IMR-90 (cell line): ENCODE data around the gene HLX. TPM values are rescaled to one million over a fixed set of nuclear protein-coding genes. Genes with fewer than 3 reads are reported as not detected.

Experiments
- ATAC-seq: fragments of 200-7000 bp; cut with Tn5 transposase; 2 replicates; pipeline ENCODE4 v1.9.1; 2020; ENCODE audit warnings: low read depth, mild to moderate bottlenecking, moderate library complexity
- BruUV-seq: library from RNA; stranded (reverse); fragments of 400-500 nt; replicated peaks from 2 replicates; lab custom pipeline; 2021; lab: Mats Ljungman, UMichigan
- CTCF ChIA-PET: fragments of 300-600 bp; formaldehyde crosslinking; extraction: SDS; loops from one replicate; lab custom pipeline; 2021; ENCODE audit warnings: antibody characterized with exemption; lab: Yijun Ruan, JAX
- POLR2A ChIA-PET: fragments of 300-600 bp; sonication (Branson Sonifier 250); formaldehyde crosslinking; loops from one replicate; lab custom pipeline; 2022; ENCODE audit warnings: antibody characterized with exemption; ENCODE audit not compliant: unreplicated experiment; lab: Charles Lee
- DNase-seq: peaks from one replicate; pipeline ENCODE4 v3.0.0; 2013
- H2AFZ ChIP-seq: replicated peaks from 2 replicates; pipeline ENCODE3; 2013; ENCODE audit warnings: low read length, mild to moderate bottlenecking; ENCODE audit not compliant: poor library complexity
- H2AK5ac ChIP-seq: 2 replicates; pipeline ENCODE4 v1.6.1; 2013; ENCODE audit warnings: low read depth, low read length, inconsistent platforms
- H2AK9ac ChIP-seq: replicated peaks from 2 replicates; pipeline ENCODE3; 2013; ENCODE audit warnings: mild to moderate bottlenecking, low read depth, low read length, moderate library complexity; ENCODE audit not compliant: poor library complexity
- H2BK120ac ChIP-seq: 2 replicates; pipeline ENCODE4 v1.6.1; 2013; ENCODE audit warnings: low read depth, low read length, inconsistent platforms
- H2BK15ac ChIP-seq: 3 replicates; pipeline ENCODE4 v1.6.1; 2013; ENCODE audit warnings: low read depth, low read length, inconsistent platforms
- H2BK20ac ChIP-seq: 2 replicates; pipeline ENCODE4 v1.6.1; 2013; ENCODE audit warnings: low read depth, mild to moderate bottlenecking, inconsistent platforms, low read length, moderate library complexity
- H2BK5ac ChIP-seq: 2 replicates; pipeline ENCODE4 v1.6.1; 2013; ENCODE audit warnings: mild to moderate bottlenecking, low read depth, low read length, inconsistent platforms; ENCODE audit not compliant: poor library complexity, severe bottlenecking
- H3K14ac ChIP-seq: replicated peaks from 2 replicates; pipeline ENCODE4 v1.6.1; 2013; ENCODE audit warnings: low read depth, low read length, inconsistent platforms
- H3K18ac ChIP-seq: 2 replicates; pipeline ENCODE4 v1.6.1; 2013; ENCODE audit warnings: low read depth, low read length, control low read depth
- H3K23ac ChIP-seq: 2 replicates; pipeline ENCODE4 v1.6.1; 2013; ENCODE audit warnings: low read depth, low read length, inconsistent platforms
- H3K27ac ChIP-seq: 2 replicates; pipeline ENCODE4 v1.5.1; 2013; ENCODE audit warnings: mild to moderate bottlenecking, control low read depth, low read length; ENCODE audit not compliant: insufficient read depth
- H3K27me3 ChIP-seq: 2 replicates; pipeline ENCODE4 v1.6.1; 2013; ENCODE audit warnings: low read length; ENCODE audit not compliant: control insufficient read depth, insufficient read depth
- H3K36me3 ChIP-seq: 2 replicates; pipeline ENCODE4 v1.6.1; 2013; ENCODE audit warnings: low read length, mixed read lengths; ENCODE audit not compliant: control insufficient read depth, insufficient read depth
- H3K4ac ChIP-seq: 2 replicates; pipeline ENCODE4 v1.6.1; 2013; ENCODE audit warnings: low read depth, low read length, inconsistent platforms
- H3K4me1 ChIP-seq: 2 replicates; pipeline ENCODE4 v1.6.1; 2013; ENCODE audit warnings: low read length, mixed read lengths; ENCODE audit not compliant: control insufficient read depth, insufficient read depth
- H3K4me2 ChIP-seq: 2 replicates; pipeline ENCODE4 v1.6.1; 2013; ENCODE audit warnings: low read depth, mild to moderate bottlenecking, control low read depth, low read length, moderate library complexity
- H3K4me3 ChIP-seq: 2 replicates; pipeline ENCODE4 v1.5.1; 2013; ENCODE audit warnings: low read depth, mild to moderate bottlenecking, control low read depth, low read length, moderate library complexity; ENCODE audit not compliant: insufficient read depth
- H3K56ac ChIP-seq: 2 replicates; pipeline ENCODE4 v1.6.1; 2013; ENCODE audit warnings: low read length, inconsistent platforms; ENCODE audit not compliant: insufficient read depth; ENCODE audit errors: extremely low read depth
- H3K79me1 ChIP-seq, 2 experiments: 2 replicates each; pipeline ENCODE4 v1.6.1; 2013; ENCODE audit warnings: low read length in 2 of 2, inconsistent platforms in 1 of 2, low read depth in 1 of 2
- H3K9ac ChIP-seq: 2 replicates; pipeline ENCODE4 v1.6.1; 2013; ENCODE audit warnings: low read depth, low read length, control low read depth
- H3K9me1 ChIP-seq: 2 replicates; pipeline ENCODE4 v1.6.1; 2013; ENCODE audit warnings: low read length, inconsistent platforms; ENCODE audit not compliant: insufficient read depth
- H3K9me3 ChIP-seq: 2 replicates; pipeline ENCODE4 v1.6.1; 2013; ENCODE audit warnings: low read length; ENCODE audit not compliant: control insufficient read depth, insufficient read depth
- H4K20me1 ChIP-seq: 2 replicates; pipeline ENCODE4 v1.6.1; 2013; ENCODE audit warnings: low read length, inconsistent platforms; ENCODE audit not compliant: insufficient read depth
- H4K5ac ChIP-seq: 2 replicates; pipeline ENCODE4 v1.6.1; 2013; ENCODE audit warnings: mild to moderate bottlenecking, low read depth, low read length, control low read depth
- H4K8ac ChIP-seq, 2 experiments: 2 replicates each; pipeline ENCODE4 v1.6.1; 2013; ENCODE audit warnings: low read depth in 2 of 2, low read length in 2 of 2, control low read depth in 1 of 2, inconsistent platforms in 1 of 2
- H4K91ac ChIP-seq: 2 replicates; pipeline ENCODE4 v1.6.1; 2013; ENCODE audit warnings: low read depth, low read length, inconsistent platforms; ENCODE audit not compliant: insufficient read depth
- CEBPB ChIP-seq: IDR thresholded peaks from 2 replicates; pipeline ENCODE4 v1.6.1; 2012; ENCODE audit warnings: low read depth, low read length, improper control_type of control experiment
- WGBS, 2 experiments: methylation state at CpG; one replicate each; pipeline versions ENCODE4 v1.1.5 to v1.1.7; 2013; ENCODE audit warnings: missing lambda C conversion rate in 2 of 2; ENCODE audit not compliant: insufficient read length in 1 of 2; ENCODE audit errors: extremely low coverage in 2 of 2; 5-methylcytosine and 5-hydroxymethylcytosine counted together
- dilution Hi-C: fragments of 300-500 bp; cut with HindIII; formaldehyde crosslinking; loops from one replicate; pipeline ENCODE4 v1.14.3; 2018; ENCODE audit warnings: low sequenced_read_pairs; ENCODE audit not compliant: unreplicated experiment
- in situ Hi-C: fragments of 300-500 bp; cut with MboI; formaldehyde crosslinking; loops from 3 replicates; pipeline ENCODE4 v1.14.3; 2019; ENCODE audit warnings: low sequenced_read_pairs, inconsistent platforms, mixed read lengths
- intact Hi-C: fragments of 100-400 bp; cut with micrococcal nuclease; formaldehyde crosslinking; loops from 2 replicates; pipeline ENCODE4 v1.10.0; 2022
- polyA plus RNA-seq, 3 experiments: library from polyadenylated mRNA; depleted of rRNA; stranded (reverse); fragments of >200 nt; gene quantifications; 2 replicates each; pipeline ENCODE4 v1.2.3, GENCODE V29; 2012; ENCODE audit warnings: low replicate concordance in 1 of 3
- total RNA-seq: library from RNA; depleted of rRNA; stranded (reverse); fragments of >200 nt; gene quantifications from 2 replicates; pipeline ENCODE4 v1.2.3, GENCODE V29; 2012

Gene HLX
- total and polyA plus RNA-seq, 2 of the 4 experiments (the other 2 are of a cell fraction): 4.3 to 6.1 TPM

- intact Hi-C loops: no loop called here
Measured at GRCh38 chr1:220892997-220893700, 13.9 kb downstream of the HLX start.

More at GRCh38 chr1:220892997-220893700, 13.9 kb downstream of the HLX start:
- no peak for TF ChIP-seq CEBPB
- H3K4ac ChIP-seq: no peak overlapping the region
- no peak overlapping the region for H3K9ac ChIP-seq
- H3K9me1 ChIP-seq: no peaks in the 10 kb centered on the region
- in situ Hi-C loops (no loop called here), dilution Hi-C loops (no loop called here)
- H3K79me1 ChIP-seq: no peaks in the 10 kb centered on the region
- no peak overlapping the region for H2BK120ac ChIP-seq
- H4K8ac ChIP-seq: no peak overlapping the region
- no peak overlapping the region for H3K4me3 ChIP-seq
- H3K23ac ChIP-seq: no peak overlapping the region
- H3K18ac ChIP-seq: no peak overlapping the region
- H4K5ac ChIP-seq: no peak overlapping the region
- no peaks in the 10 kb centered on the region for H4K20me1 ChIP-seq
- H2AK5ac ChIP-seq: no peak overlapping the region
- no peak for DNase-seq
- H2AFZ ChIP-seq: no peak overlapping the region
- no peak overlapping the region for H3K27ac ChIP-seq
- no peak overlapping the region for H2BK5ac ChIP-seq
- CTCF ChIA-PET: no interaction called here
- WGBS, 2 experiments: 80% methylated on average over 1 of the region's 18 CpGs; no CpG with 5 or more reads in 1 of the 2 experiments
- POLR2A ChIA-PET: no interaction called here
- H3K56ac ChIP-seq: no peak overlapping the region
- H4K91ac ChIP-seq: no peak overlapping the region
- no TSS peak for BruUV-seq
- peaks cover 22% of the 10 kb centered on the region for H3K9me3 ChIP-seq
- no peak for ATAC-seq
- no peak overlapping the region for H2AK9ac ChIP-seq
- H3K27me3 ChIP-seq: peaks cover 32% of the 10 kb centered on the region
- no peaks in the 10 kb centered on the region for H3K4me1 ChIP-seq
- H3K36me3 ChIP-seq: no peaks in the 10 kb centered on the region
- no peak overlapping the region for H2BK15ac ChIP-seq
- H3K4me2 ChIP-seq: no peak overlapping the region
- H3K14ac ChIP-seq: no peak overlapping the region
- no peak overlapping the region for H2BK20ac ChIP-seq
